ENCODE measurements around the gene CETN1.

CETN1 gene

GRCh38 chr18:580154-580553 is at the start of gene CETN1:
TSS of gene CETN1 (plus strand) at chr18:580380. CDS start at chr18:580409, 29 bp downstream.
- FAIRE-seq, result no peak

GRCh38 chr18:532018-532417 is 48.2 kb upstream of the CETN1 start:
- FAIRE-seq, result no peak

GRCh38 chr18:532632-533031 is 47.5 kb upstream of the CETN1 start:
- FAIRE-seq, result no peak

GRCh38 chr18:533995-534601 is 46.1 kb upstream of the CETN1 start:
- FAIRE-seq, result no peak

GRCh38 chr18:543447-544078 is 36.6 kb upstream of the CETN1 start:
- FAIRE-seq, result no peak

GRCh38 chr18:549967-550366 is 30.2 kb upstream of the CETN1 start:
- no peak for FAIRE-seq

GRCh38 chr18:551404-552061 is 28.6 kb upstream of the CETN1 start:
- FAIRE-seq, result no peak

GRCh38 chr18:555705-556457 is 24.3 kb upstream of the CETN1 start:
- FAIRE-seq, result no peak

GRCh38 chr18:564708-565561 is 15.2 kb upstream of the CETN1 start:
- no peak for FAIRE-seq

GRCh38 chr18:565562-566061 is 14.6 kb upstream of the CETN1 start:
- FAIRE-seq, result no peak

- FAIRE-seq, result no peak
These were observed 13.1 kb upstream of the CETN1 start for GRCh38 chr18:567122-567521.

GRCh38 chr18:568731-569130 is 11.4 kb upstream of the CETN1 start:
- no peak for FAIRE-seq

GRCh38 chr18:570256-570655 is 9.9 kb upstream of the CETN1 start:
- FAIRE-seq, result no peak

GRCh38 chr18:570697-571096 is 9.5 kb upstream of the CETN1 start:
- FAIRE-seq, result no peak

- no peak for FAIRE-seq
These were observed 7.9 kb upstream of the CETN1 start for GRCh38 chr18:572091-572830.

- no peak for FAIRE-seq
These were observed 7.3 kb upstream of the CETN1 start for GRCh38 chr18:572831-573289.

GRCh38 chr18:573385-573784 is 6.8 kb upstream of the CETN1 start:
- FAIRE-seq, result no peak

- no peak for FAIRE-seq
These were observed 5.9 kb upstream of the CETN1 start for GRCh38 chr18:574149-574860.

GRCh38 chr18:574865-575645 is 5.1 kb upstream of the CETN1 start:
- FAIRE-seq, result no peak

- no peak for FAIRE-seq
These were observed 3.3 kb upstream of the CETN1 start for GRCh38 chr18:576924-577323.
